HG03575 (cell line): Measurements from ENCODE around the gene CDK5RAP1.
"Not testable (repeated sequence)": the region's sequence is repeated elsewhere in the genome, so short reads cannot be mapped to it uniquely, and the experiment has no call there.

ENCODE experiments used
- ATAC-seq: cut with Tn5 transposase; IDR thresholded peaks from one replicate; pipeline ENCODE4 v1.9.1; 2021; ENCODE audit not compliant: unreplicated experiment, insufficient number of reproducible peaks, low FRiP score; ENCODE audit errors: extremely low read depth

CDK5RAP1 gene

GRCh38 chr20:33393609-33394008, 7.7 kb downstream of the CDK5RAP1 start:
- ATAC-seq = no peak

GRCh38 chr20:33391722-33392415, 9.4 kb downstream of the CDK5RAP1 start:
- no peak for ATAC-seq

- not testable (repeated sequence) for ATAC-seq
Measured at GRCh38 chr20:33389326-33389725, 12.0 kb downstream of the CDK5RAP1 start.

- no peak for ATAC-seq
Measured at GRCh38 chr20:33388268-33388667, 13.1 kb downstream of the CDK5RAP1 start.

GRCh38 chr20:33387177-33387576, 14.1 kb downstream of the CDK5RAP1 start:
- no peak for ATAC-seq

GRCh38 chr20:33386673-33387072, 14.6 kb downstream of the CDK5RAP1 start:
- ATAC-seq = no peak

GRCh38 chr20:33377366-33377765, 24.0 kb downstream of the CDK5RAP1 start:
- no peak for ATAC-seq

DNA sequence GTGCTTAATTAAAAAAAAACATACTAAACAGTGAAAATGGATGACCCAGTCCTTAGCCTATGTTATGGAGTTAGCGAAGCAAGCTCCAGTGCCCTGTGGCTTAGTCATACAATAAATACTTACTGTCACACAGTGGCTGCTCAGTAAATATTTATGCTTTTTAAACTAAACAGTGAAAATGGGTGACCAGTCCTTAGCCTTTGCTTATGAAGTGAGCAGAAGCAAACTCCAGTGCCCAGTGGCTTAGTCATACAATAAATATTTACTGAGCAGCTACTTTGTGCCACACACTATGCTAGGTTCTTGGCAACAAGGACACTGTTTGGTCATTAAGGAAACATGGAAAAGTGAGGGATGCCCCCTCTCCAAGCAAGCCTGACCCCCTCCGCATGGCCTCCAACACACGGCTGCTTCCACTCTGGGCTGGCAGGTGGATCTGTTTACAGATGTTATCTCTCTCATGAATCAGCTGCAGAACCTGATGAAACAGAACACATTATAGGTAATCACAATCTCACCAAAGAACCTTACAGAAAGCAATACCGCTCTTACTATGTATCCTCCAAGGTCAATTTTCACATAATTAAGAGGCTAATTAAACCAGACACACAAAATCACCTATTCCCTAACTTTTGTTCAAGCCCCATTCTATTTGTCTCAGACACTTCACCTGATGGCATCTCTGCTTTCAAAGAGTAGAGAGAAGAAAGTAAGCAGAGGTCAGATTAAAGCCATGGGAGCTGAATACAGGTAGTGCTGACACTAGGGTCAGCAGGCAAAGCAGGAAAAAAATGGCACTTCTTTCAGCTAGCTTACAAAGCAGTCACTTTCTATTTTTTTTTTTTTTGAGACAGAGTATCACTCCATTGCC, 27.3 kb downstream of the CDK5RAP1 start:
- no peak for ATAC-seq

GRCh38 chr20:33372993-33373441, 28.3 kb downstream of the CDK5RAP1 start:
- ATAC-seq = no peak

DNA sequence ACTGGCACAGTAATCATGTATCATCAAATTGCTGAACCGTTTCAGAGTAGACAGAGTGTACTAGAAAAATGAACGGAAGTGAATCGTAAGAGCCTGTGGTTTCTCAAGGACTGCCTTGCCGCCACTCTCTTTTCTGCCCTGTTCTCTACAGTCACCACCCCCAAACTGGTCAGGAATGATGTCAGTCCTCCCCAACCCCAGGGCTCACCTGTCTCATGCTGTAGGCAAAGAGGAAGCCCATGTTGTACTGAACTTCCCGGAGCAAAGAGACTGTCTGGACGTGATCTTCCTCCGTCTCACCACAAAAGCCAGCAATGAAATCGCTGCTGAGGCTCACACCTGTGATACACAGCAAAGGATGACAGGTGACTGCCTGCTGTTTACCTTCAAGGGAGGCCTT, 31.0 kb downstream of the CDK5RAP1 start:
- no peak for ATAC-seq

DNA sequence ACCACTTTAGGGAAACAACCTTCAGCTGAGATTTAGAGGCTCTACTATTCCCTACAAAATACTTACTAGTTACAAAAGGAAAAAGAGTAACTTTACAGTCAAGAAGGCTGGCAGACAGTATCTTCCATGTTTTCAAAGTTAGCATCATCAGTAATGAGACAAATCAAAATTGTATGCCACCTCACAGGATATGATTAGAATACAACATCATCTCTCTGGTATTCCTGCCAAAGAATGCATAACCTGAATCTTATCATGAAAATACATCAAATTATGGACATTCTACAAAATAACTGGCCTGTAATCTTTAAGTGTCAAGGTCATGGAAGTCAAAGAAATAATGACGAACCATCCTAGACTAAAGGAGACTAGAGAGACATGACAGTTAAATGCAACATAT, 38.4 kb downstream of the CDK5RAP1 start:
- ATAC-seq = no peak

DNA sequence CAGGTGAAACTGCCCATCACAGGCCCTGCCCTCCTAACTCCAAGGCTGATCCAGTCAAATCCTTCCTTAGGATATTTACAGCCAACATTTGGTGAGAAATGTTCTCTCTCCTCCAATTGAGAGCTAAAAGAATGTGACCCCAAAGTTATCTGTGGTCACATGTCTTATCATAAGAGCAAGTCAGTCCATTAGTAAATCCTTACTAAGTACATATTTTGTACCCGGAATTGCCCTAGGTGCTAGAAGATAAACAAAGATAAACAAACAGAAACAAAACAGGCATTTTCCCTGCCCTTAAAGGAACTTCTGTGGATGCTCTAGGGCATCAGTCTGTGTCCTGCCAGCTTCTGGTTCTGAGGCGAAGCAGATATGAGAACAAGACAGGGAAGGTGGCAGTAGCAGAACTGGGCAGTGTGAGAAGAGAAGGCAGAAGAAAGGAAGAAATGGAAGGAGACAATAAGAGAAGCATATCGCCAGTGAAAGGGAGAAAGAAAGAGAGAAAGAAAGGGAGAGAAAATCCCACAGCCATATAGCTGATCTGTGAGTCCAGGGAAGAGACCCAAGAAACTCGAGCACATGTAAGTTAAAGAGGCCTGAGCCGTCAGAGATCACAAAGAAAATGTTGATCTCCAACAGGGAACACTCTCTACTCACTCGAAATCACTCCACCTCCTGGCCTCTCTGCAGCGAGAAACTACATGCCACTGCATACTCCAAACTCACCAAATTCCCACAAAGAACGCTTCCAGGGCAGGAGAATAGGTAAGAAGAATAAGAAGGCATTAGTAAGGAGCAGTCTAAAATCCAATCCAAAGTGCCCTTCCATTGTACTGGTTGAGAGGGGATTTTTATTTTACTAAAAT, 41.7 kb downstream of the CDK5RAP1 start:
- no peak for ATAC-seq

DNA sequence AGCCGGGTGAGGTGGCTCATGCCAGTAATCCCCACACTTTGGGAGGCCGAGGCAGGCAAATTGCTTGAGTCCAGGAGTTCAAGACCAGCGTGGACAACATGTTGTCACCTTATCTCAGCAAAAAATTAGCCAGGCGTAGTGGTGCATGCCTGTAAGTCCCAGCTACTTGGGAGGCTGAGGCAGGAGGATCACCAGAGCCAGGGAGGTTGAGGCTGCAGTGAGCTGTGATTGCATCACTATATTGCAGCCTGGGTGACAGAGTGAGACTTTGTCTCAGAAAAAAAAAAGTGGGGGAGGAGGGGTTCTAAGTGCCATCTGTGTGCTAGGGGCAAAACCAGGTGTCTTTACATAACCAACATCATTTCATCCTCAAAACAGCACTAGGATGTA, 48.3 kb downstream of the CDK5RAP1 start:
- ATAC-seq = no peak

- ATAC-seq = no peak
Measured at GRCh38 chr20:33352258-33353012, 48.9 kb downstream of the CDK5RAP1 start.

- ATAC-seq = no peak
Measured at GRCh38 chr20:33351696-33352095, 49.6 kb downstream of the CDK5RAP1 start.

GRCh38 chr20:33349493-33349892, 51.8 kb downstream of the CDK5RAP1 start:
- no peak for ATAC-seq

DNA sequence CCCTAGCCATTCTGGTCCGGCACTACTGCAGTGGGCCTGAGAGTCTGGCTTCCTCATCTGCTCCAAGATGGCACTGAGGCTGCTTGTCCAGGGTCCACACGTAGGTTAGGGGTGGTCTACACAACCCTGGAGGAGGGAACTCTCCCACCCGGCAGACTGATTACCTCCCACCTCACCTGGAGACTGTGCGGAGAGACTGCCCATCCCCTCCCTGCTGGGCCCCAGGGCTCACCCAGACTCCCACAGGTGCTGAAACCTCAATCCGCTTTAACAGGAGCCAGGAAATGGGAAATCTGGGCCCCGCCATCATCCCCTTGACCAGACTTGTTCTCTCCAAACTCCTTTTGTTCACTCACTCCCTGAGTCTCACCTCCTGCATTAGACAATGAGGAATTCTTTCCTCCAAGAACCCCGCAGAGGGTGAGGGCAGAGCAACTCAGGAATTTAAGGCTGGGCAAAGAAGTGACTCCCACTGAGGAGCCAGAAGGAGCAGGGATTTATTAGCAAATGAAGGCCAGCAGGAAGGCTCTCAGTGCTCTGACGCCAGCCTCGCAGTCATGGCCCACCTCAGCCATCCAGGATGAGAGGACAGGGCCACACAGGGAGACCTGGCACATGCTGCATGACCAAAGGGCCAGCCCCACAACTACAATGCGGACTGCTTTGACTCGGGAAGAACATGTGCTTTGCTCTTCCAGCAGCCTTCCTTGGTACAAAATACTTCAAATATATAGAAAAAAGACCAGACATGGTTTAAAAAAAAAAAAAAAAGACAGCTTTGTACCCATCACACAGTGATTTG, 53.0 kb downstream of the CDK5RAP1 start:
- ATAC-seq = no peak

DNA sequence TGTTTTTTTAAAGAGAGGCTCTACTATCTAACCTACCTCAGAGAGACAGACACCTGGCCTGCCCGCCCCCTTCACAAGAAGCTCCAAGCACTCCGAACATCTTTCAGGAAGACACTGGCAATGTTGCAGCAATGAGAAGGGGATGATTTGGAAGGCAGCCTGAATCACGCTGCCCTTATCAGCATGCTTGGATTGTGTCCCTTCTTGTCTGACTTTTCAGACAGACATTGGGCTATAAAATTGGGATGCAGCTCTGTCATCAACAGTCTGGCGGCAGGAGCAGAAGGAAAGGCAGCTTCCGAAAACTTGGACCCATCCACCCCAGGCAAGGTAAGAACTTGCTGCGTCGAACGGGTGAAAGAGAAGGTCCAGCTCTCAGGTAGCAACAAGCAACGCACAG, 56.0 kb downstream of the CDK5RAP1 start:
- ATAC-seq = no peak
